ENCODE results near the gene STARD13.
A peak's percentile ranks its signal among the peaks of the same experiment; 100 is the strongest.

Gene STARD13

GRCh38 chr13:33105387-33106005 lies 180.1 kb downstream of the STARD13 start:
- Histone ChIP-seq H3K4me3 (ENCODE audit: low read depth, low read length) (no peak overlapping the region), H3K27ac (no peak overlapping the region), H3K36me3 (no peaks in the 10 kb centered on the region), H3K9me3 (ENCODE audit: severe bottlenecking) (no peaks in the 10 kb centered on the region), H3K27me3 (ENCODE audit: insufficient read depth, low read depth, severe bottlenecking) (no peaks in the 10 kb centered on the region)
- no peak for DNase-seq
- TF ChIP-seq, protein P1, sequence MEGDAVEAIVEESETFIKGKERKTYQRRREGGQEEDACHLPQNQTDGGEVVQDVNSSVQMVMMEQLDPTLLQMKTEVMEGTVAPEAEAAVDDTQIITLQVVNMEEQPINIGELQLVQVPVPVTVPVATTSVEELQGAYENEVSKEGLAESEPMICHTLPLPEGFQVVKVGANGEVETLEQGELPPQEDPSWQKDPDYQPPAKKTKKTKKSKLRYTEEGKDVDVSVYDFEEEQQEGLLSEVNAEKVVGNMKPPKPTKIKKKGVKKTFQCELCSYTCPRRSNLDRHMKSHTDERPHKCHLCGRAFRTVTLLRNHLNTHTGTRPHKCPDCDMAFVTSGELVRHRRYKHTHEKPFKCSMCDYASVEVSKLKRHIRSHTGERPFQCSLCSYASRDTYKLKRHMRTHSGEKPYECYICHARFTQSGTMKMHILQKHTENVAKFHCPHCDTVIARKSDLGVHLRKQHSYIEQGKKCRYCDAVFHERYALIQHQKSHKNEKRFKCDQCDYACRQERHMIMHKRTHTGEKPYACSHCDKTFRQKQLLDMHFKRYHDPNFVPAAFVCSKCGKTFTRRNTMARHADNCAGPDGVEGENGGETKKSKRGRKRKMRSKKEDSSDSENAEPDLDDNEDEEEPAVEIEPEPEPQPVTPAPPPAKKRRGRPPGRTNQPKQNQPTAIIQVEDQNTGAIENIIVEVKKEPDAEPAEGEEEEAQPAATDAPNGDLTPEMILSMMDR (IDR thresholded peaks at IDR 0.05; ENCODE audit: low read depth, low read length) = no peak

DNA sequence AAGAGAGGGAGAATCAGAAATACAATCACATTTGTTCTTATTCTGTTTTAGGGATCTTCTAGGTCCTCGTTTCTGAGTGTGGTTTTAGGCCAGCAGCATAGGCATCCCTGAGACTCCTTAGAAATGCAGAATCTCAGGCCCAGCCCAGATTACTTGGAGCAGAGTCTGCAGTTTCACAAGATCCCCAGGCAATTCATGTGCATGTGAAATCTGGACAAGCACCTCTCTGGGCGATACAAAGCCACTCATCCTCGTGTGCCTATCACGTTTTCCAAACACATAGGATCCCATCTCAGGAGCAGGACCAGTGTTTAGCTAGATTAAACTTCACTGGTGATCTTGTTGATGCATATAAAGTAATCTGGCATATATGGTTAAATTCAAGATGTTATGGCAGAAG lies 182.1 kb downstream of the STARD13 start:
- TF ChIP-seq, protein P1 (IDR thresholded peaks at IDR 0.05; ENCODE audit: low read depth, low read length) = no peak
- H3K27ac ChIP-seq = no peak overlapping the region
- H3K27me3 ChIP-seq (ENCODE audit: insufficient read depth, low read depth, severe bottlenecking) = no peaks in the 10 kb centered on the region
- no peaks in the 10 kb centered on the region for H3K36me3 ChIP-seq
- no peak for DNase-seq
- no peaks in the 10 kb centered on the region for H3K9me3 ChIP-seq (ENCODE audit: severe bottlenecking)
- H3K4me3 ChIP-seq (ENCODE audit: low read depth, low read length) = no peak overlapping the region

DNA sequence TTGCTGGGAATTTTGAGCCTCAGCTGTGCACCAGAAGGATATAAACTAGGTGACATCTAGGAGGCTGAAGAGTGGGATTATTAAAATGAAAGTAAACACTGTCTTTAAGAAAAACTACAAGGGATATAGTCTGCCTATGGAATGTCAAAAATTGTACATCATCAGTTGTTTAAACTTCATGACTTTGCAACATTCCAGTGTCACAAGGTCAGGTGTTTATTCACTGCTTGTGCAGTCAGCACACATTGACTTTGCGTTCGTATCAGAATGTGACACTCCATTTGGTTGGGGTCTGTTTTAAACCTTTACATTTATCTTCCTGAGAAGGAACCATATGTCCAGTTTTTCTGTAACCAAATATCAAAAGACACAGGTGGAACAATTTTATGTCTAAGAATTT lies 183.7 kb downstream of the STARD13 start:
- H3K27me3 ChIP-seq (ENCODE audit: insufficient read depth, low read depth, severe bottlenecking) = no peaks in the 10 kb centered on the region
- H3K36me3 ChIP-seq = no peaks in the 10 kb centered on the region
- no peak overlapping the region for H3K4me3 ChIP-seq (ENCODE audit: low read depth, low read length)
- TF ChIP-seq, protein P1 (IDR thresholded peaks at IDR 0.05; ENCODE audit: low read depth, low read length) = no peak
- H3K27ac ChIP-seq = no peak overlapping the region
- no peak for DNase-seq
- no peaks in the 10 kb centered on the region for H3K9me3 ChIP-seq (ENCODE audit: severe bottlenecking)

- TF ChIP-seq, protein P1 (IDR thresholded peaks at IDR 0.05; ENCODE audit: low read depth, low read length) = no peak
- Histone ChIP-seq H3K36me3 (no peaks in the 10 kb centered on the region), H3K4me3 (ENCODE audit: low read depth, low read length) (no peak overlapping the region), H3K9me3 (ENCODE audit: severe bottlenecking) (no peaks in the 10 kb centered on the region), H3K27ac (no peak overlapping the region), H3K27me3 (ENCODE audit: insufficient read depth, low read depth, severe bottlenecking) (no peaks in the 10 kb centered on the region)
- DNase-seq = no peak
Observed at GRCh38 chr13:33100886-33101285, 184.7 kb downstream of the STARD13 start.

GRCh38 chr13:33099860-33100259 lies 185.7 kb downstream of the STARD13 start:
- TF ChIP-seq, protein P1 (IDR thresholded peaks at IDR 0.05; ENCODE audit: low read depth, low read length) = no peak
- no peaks in the 10 kb centered on the region for H3K27me3 ChIP-seq (ENCODE audit: insufficient read depth, low read depth, severe bottlenecking)
- H3K27ac ChIP-seq = no peak overlapping the region

More at GRCh38 chr13:33099860-33100259, 185.7 kb downstream of the STARD13 start:
- H3K4me3 ChIP-seq (ENCODE audit: low read depth, low read length) = no peak overlapping the region
- DNase-seq = peak; percentile 19
- no peaks in the 10 kb centered on the region for H3K36me3 ChIP-seq
- H3K9me3 ChIP-seq (ENCODE audit: severe bottlenecking) = no peaks in the 10 kb centered on the region

Measured in WERI-Rb-1 (cell line).